Osteocyte (in vitro differentiated cells): Measurements from ENCODE around the gene OSBPL2. TPM values are rescaled to one million over a fixed set of nuclear protein-coding genes. Genes with fewer than 3 reads are reported as not detected.

Experiments used
- DNase-seq: peaks from one replicate; pipeline ENCODE4 v3.0.0; 2021; ENCODE audit warnings: mixed read lengths; ENCODE audit not compliant: unreplicated experiment; ENCODE audit errors: extremely low spot score
- H3K27ac Mint-ChIP-seq: one replicate; pipeline ENCODE4 v1.8.0; 2021; ENCODE audit warnings: mild to moderate bottlenecking, mixed read lengths; ENCODE audit not compliant: unreplicated experiment
- H3K27me3 Mint-ChIP-seq: one replicate; pipeline ENCODE4 v1.8.0; 2021; ENCODE audit warnings: mixed read lengths; ENCODE audit not compliant: unreplicated experiment
- H3K36me3 Mint-ChIP-seq: one replicate; pipeline ENCODE4 v1.8.0; 2021; ENCODE audit warnings: mixed read lengths; ENCODE audit not compliant: unreplicated experiment
- H3K4me1 Mint-ChIP-seq: one replicate; pipeline ENCODE4 v1.8.0; 2021; ENCODE audit warnings: mixed read lengths; ENCODE audit not compliant: unreplicated experiment
- H3K4me3 Mint-ChIP-seq: one replicate; pipeline ENCODE4 v1.8.0; 2021; ENCODE audit warnings: mild to moderate bottlenecking, moderate library complexity, mixed read lengths; ENCODE audit not compliant: unreplicated experiment
- H3K9me3 Mint-ChIP-seq: one replicate; pipeline ENCODE4 v1.8.0; 2021; ENCODE audit warnings: mixed read lengths; ENCODE audit not compliant: unreplicated experiment
- total RNA-seq: library from RNA; stranded (reverse); gene quantifications from 2 replicates; pipeline ENCODE4 v1.2.1, GENCODE V29; 2021
- TF ChIP-seq, protein P1 (sequence below): fragments of 200-600 bp; sonication (generic); IDR thresholded peaks from 2 replicates; pipeline ENCODE4 v1.5.0; 2021; ENCODE audit warnings: antibody characterized with exemption, mild to moderate bottlenecking, moderate library complexity

OSBPL2 gene
- total RNA-seq, 1 donor from 2014 or later, result 46.3 TPM

DNA sequence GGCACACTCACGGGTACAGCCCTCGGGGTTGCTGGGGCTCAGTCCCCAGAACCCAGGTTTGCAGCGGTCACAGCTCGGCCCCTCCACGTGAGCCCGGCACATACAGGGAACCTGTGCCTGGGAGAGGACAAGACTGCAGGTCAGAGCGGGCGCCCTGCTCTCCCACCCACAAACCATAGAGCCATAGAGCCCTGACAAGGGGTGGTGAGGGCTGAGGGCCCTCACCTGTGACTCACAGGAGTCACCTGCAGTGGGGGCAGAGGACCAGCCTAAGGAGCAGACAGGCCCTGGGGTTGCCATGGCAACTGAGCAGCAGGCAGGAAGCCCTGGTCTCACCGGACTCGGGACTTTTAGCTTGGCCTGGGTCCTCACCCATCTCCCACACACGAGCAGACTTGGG lies 98.0 kb downstream of the OSBPL2 start:
- no peak for DNase-seq
- H3K4me3 Mint-ChIP-seq, result no peak overlapping the region
- H3K9me3 Mint-ChIP-seq, result no peaks in the 10 kb centered on the region
- peaks cover 25% of the 10 kb centered on the region for H3K36me3 Mint-ChIP-seq
- TF ChIP-seq, protein P1, sequence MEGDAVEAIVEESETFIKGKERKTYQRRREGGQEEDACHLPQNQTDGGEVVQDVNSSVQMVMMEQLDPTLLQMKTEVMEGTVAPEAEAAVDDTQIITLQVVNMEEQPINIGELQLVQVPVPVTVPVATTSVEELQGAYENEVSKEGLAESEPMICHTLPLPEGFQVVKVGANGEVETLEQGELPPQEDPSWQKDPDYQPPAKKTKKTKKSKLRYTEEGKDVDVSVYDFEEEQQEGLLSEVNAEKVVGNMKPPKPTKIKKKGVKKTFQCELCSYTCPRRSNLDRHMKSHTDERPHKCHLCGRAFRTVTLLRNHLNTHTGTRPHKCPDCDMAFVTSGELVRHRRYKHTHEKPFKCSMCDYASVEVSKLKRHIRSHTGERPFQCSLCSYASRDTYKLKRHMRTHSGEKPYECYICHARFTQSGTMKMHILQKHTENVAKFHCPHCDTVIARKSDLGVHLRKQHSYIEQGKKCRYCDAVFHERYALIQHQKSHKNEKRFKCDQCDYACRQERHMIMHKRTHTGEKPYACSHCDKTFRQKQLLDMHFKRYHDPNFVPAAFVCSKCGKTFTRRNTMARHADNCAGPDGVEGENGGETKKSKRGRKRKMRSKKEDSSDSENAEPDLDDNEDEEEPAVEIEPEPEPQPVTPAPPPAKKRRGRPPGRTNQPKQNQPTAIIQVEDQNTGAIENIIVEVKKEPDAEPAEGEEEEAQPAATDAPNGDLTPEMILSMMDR, result no peak
- H3K27ac Mint-ChIP-seq, result no peak overlapping the region
- H3K27me3 Mint-ChIP-seq, result no peaks in the 10 kb centered on the region
- H3K4me1 Mint-ChIP-seq, result no peaks in the 10 kb centered on the region

DNA sequence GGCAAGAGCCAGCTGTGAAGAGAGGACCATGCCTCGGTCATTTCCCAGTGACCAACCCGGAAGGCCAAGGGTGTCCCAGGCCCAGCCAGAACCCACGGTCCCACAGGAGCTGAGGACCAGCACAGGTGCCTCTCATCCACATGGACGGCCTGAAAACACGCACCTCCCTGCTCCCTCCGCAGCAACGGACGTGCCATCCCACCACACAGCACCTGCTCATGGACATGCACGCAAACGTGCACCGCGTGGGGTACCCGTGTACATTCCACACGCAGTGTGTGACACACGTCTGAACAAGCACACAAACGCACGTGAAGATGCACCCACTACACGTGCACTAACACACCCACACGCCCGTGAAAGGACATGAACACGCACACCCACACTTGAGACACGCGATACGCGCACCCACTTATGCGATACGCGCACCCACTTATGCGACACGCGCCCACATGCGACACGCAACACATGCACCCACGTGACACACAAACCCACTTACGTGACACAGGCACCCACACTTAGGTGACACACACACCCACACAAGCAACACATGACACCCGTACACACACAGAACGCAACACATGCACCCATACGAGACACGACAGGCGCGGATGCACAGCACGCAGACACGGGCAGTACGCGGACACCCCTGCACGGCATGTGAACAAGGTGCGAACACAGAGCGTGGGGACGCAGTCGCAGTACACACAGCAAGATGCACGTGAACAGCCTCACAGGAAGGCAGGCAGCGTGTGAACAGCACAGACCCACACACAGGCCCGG lies 98.6 kb downstream of the OSBPL2 start:
- no peak for DNase-seq
- no peaks in the 10 kb centered on the region for H3K9me3 Mint-ChIP-seq
- peaks cover 30% of the 10 kb centered on the region for H3K36me3 Mint-ChIP-seq
- no peak overlapping the region for H3K27ac Mint-ChIP-seq
- H3K4me3 Mint-ChIP-seq, result no peak overlapping the region
- H3K4me1 Mint-ChIP-seq, result no peaks in the 10 kb centered on the region
- TF ChIP-seq, protein P1, result no peak
- no peaks in the 10 kb centered on the region for H3K27me3 Mint-ChIP-seq

DNA sequence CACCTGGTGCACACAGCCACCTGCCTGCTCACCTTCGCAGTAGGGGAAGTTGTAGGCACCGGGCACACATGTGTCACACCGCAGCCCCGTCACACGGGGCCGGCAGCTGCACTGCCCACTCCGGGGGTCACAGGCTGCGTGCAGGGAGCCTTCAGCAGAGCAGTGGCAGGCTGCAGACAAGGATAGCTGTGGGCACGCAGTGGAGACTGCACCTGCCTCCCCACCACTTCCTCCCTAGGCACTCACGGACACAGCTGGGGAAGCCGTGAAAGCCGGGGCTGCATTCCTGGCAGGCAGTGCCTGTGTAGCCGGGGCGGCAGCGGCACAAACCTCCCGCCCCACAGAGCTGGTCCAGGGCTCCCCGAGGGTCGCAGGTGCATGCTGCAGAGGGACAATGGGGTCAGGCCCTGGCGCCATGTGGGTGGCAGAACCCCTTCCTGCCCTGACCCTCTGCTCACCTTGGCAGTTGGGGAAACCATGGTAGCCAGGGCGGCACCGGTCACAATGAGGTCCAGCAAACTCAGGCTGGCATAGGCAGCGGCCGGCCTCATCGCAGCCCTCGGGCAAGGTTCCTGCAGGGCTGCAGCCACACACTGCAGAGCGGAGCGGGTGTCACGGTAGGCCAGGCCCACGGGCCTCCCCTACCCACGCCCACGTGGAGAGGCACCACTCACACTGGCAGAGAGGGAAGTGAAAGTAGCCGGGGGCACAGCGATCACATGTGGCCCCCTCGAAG lies 99.4 kb downstream of the OSBPL2 start:
- TF ChIP-seq, protein P1, result no peak
- no peaks in the 10 kb centered on the region for H3K4me1 Mint-ChIP-seq
- no peak overlapping the region for H3K27ac Mint-ChIP-seq
- no peak for DNase-seq
- no peak overlapping the region for H3K4me3 Mint-ChIP-seq
- H3K27me3 Mint-ChIP-seq, result no peaks in the 10 kb centered on the region
- no peaks in the 10 kb centered on the region for H3K9me3 Mint-ChIP-seq
- peaks cover 32% of the 10 kb centered on the region for H3K36me3 Mint-ChIP-seq

DNA sequence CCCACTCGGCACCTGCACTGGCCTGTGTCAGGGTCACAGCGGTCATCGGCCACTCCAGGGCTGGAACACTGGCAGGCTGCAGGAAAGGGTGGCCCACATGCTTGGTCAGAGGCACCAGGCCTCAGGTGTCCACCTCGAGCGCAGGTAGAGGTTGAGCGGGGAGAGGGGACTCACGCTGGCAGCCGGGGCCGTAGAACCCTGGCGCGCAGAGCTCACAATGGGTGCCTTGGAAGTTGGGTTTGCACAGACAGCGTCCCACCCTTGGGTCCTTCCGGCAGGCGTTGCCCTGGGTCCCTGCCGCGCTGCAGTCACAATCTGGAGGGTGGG lies 99.9 kb downstream of the OSBPL2 start:
- TF ChIP-seq, protein P1, result no peak
- no peak overlapping the region for H3K27ac Mint-ChIP-seq
- no peak for DNase-seq
- H3K27me3 Mint-ChIP-seq, result no peaks in the 10 kb centered on the region
- H3K4me3 Mint-ChIP-seq, result no peak overlapping the region
- peaks cover 38% of the 10 kb centered on the region for H3K36me3 Mint-ChIP-seq
- H3K4me1 Mint-ChIP-seq, result no peaks in the 10 kb centered on the region
- no peaks in the 10 kb centered on the region for H3K9me3 Mint-ChIP-seq

DNA sequence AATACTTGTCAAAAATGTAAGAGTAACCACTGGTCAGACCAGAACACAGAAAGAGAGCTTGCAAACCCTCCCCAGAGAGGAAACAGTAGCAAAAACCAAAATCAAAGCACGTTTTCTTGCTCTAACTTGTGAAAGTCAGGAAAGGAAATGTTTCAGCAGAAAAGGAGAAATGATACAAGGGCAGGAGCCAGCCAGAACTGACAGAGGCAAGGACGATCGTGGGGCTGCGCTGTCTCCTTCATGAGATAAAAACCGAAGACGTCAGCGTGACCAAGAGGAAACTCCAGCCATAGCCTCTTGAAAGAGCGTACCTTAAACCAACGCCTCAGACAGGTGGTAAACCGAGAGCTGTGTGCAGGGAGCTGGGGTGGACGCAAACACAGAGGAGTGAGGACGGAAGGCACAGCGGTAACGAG lies 101.3 kb downstream of the OSBPL2 start:
- Mint-ChIP-seq H3K27me3 (no peaks in the 10 kb centered on the region), H3K27ac (no peak overlapping the region)
- TF ChIP-seq, protein P1, result no peak

More for the DNA sequence above, 101.3 kb downstream of the OSBPL2 start:
- DNase-seq, result no peak
- Mint-ChIP-seq H3K9me3 (no peaks in the 10 kb centered on the region), H3K4me3 (no peak overlapping the region), H3K4me1 (no peaks in the 10 kb centered on the region), H3K36me3 (peaks cover 40% of the 10 kb centered on the region)
